Endothelial cell of umbilical vein (primary cell): ENCODE measurements around the gene RSPO1. TPM values are rescaled to one million over a fixed set of nuclear protein-coding genes. Genes with fewer than 3 reads are reported as not detected.

Experiments
- BruUV-seq: library from RNA; stranded (reverse); fragments of 400-500 nt; replicated peaks from 2 replicates; lab custom pipeline; 2021; lab: Mats Ljungman, UMichigan
- CTCF ChIA-PET: fragments of 300-600, 350-600 bp; sonication (Branson Sonifier 250); formaldehyde crosslinking; loops from one replicate; lab custom pipeline; 2021; ENCODE audit warnings: antibody characterized with exemption, inconsistent platforms; lab: Charles Lee
- POLR2A ChIA-PET: fragments of 300-600, 350-600 bp; sonication (Branson Sonifier 250); formaldehyde crosslinking; loops from one replicate; lab custom pipeline; 2021; ENCODE audit warnings: antibody characterized with exemption, inconsistent platforms; lab: Charles Lee
- DNase-seq: peaks from one replicate; pipeline ENCODE4 v3.0.0-alpha.2; 2011; ENCODE audit warnings: low read depth, low spot score
- FAIRE-seq: peaks from 2 replicates; lab custom pipeline; 2011; peaks lifted over from hg19 to GRCh38; lab: Jason Lieb, UNC
- H2AFZ ChIP-seq: 2 replicates; pipeline ENCODE4 v1.6.0; 2012; ENCODE audit warnings: low read depth, low read length, control low read depth, inconsistent platforms
- H3K27ac ChIP-seq: 2 replicates; pipeline ENCODE4 v1.5.1; 2011; ENCODE audit warnings: low read depth, mild to moderate bottlenecking, control low read depth, low read length, moderate library complexity; ENCODE audit not compliant: insufficient read depth
- H3K27me3 ChIP-seq, 2 experiments: 2 replicates each; pipeline versions ENCODE4 v1.6.0 to v1.6.1; 2011; ENCODE audit warnings: low read length in 2 of 2, mixed read lengths in 1 of 2; ENCODE audit not compliant: control insufficient read depth in 2 of 2, insufficient read depth in 2 of 2
- H3K36me3 ChIP-seq, 2 experiments: 2 replicates in 1 of 2; 3 replicates in 1 of 2; pipeline ENCODE4 v1.5.1; 2011; ENCODE audit warnings: low read length in 2 of 2, mild to moderate bottlenecking in 1 of 2, moderate library complexity in 1 of 2; ENCODE audit not compliant: control insufficient read depth in 2 of 2, insufficient read depth in 2 of 2; ENCODE audit errors: extremely low read depth in 1 of 2
- H3K4me1 ChIP-seq: 3 replicates; pipeline ENCODE4 v1.5.1; 2011; ENCODE audit warnings: mild to moderate bottlenecking, low read length; ENCODE audit not compliant: control insufficient read depth, insufficient read depth; ENCODE audit errors: extremely low read depth
- H3K4me2 ChIP-seq: 2 replicates; pipeline ENCODE4 v1.6.1; 2011; ENCODE audit warnings: low read length, control low read depth, mixed read lengths; ENCODE audit not compliant: insufficient read depth
- H3K4me3 ChIP-seq, 3 experiments: fragments of 200-600 bp in 1 of 3; sonication (generic), shearing (Covaris generic) in 1 of 3; replicated peaks in 1 of 3; 2 replicates each; pipeline ENCODE4 v1.5.1; 2011 to 2016; ENCODE audit warnings: control low read depth in 3 of 3, low read length in 3 of 3, mild to moderate bottlenecking in 2 of 3, inconsistent platforms in 1 of 3, low read depth in 1 of 3, moderate library complexity in 1 of 3; ENCODE audit not compliant: insufficient read depth in 1 of 3
- H3K79me2 ChIP-seq: 2 replicates; pipeline ENCODE4 v1.6.0; 2012; ENCODE audit warnings: low read length, inconsistent platforms; ENCODE audit not compliant: control insufficient read depth, insufficient read depth
- H3K9ac ChIP-seq: replicated peaks from 2 replicates; pipeline ENCODE3; 2011; ENCODE audit warnings: low read length, control low read depth; ENCODE audit not compliant: insufficient read depth; ENCODE audit errors: extremely low read depth
- H3K9me1 ChIP-seq: replicated peaks from 3 replicates; pipeline ENCODE4 v1.6.0; 2011; ENCODE audit warnings: mild to moderate bottlenecking, low read length; ENCODE audit not compliant: control insufficient read depth, insufficient read depth; ENCODE audit errors: extremely low read depth
- H3K9me3 ChIP-seq: replicated peaks from 2 replicates; pipeline ENCODE4 v1.5.1; 2012; ENCODE audit warnings: low read length, inconsistent platforms; ENCODE audit not compliant: control insufficient read depth, insufficient read depth
- H4K20me1 ChIP-seq: replicated peaks from 2 replicates; pipeline ENCODE3; 2011; ENCODE audit warnings: mild to moderate bottlenecking, low read length; ENCODE audit not compliant: control insufficient read depth, insufficient read depth; ENCODE audit errors: extremely low read depth
- CTCF ChIP-seq, 2 donors: IDR thresholded peaks; 1 replicate in 1 of 2; 2 replicates in 1 of 2; pipeline ENCODE4 v1.5.1; 2011; ENCODE audit warnings: low read length in 2 of 2, mild to moderate bottlenecking in 2 of 2, moderate library complexity in 2 of 2, control low read depth in 1 of 2, inconsistent platforms in 1 of 2, low read depth in 1 of 2; ENCODE audit not compliant: insufficient read depth in 1 of 2; ENCODE audit errors: extremely low read depth in 1 of 2
- EZH2 ChIP-seq: IDR thresholded peaks from 2 replicates; pipeline ENCODE4 v1.6.1; 2012; ENCODE audit warnings: borderline replicate concordance, low read depth, mild to moderate bottlenecking, moderate library complexity, low read length, inconsistent platforms; ENCODE audit not compliant: severe bottlenecking
- FOS ChIP-seq: IDR thresholded peaks from 2 replicates; pipeline ENCODE4 v1.6.1; 2011; ENCODE audit warnings: mild to moderate bottlenecking, low read length, moderate library complexity, borderline replicate concordance; ENCODE audit not compliant: insufficient read depth
- GATA2 ChIP-seq: IDR thresholded peaks from 2 replicates; pipeline ENCODE4 v1.7.0; 2011; ENCODE audit warnings: low read depth, mild to moderate bottlenecking, moderate library complexity, mixed read lengths, low read length; ENCODE audit not compliant: insufficient read length, insufficient read depth
- JUN ChIP-seq: IDR thresholded peaks from 2 replicates; pipeline ENCODE4 v1.6.1; 2011; ENCODE audit warnings: borderline replicate concordance, low read depth; ENCODE audit not compliant: insufficient read length, insufficient read depth
- MAX ChIP-seq: IDR thresholded peaks from 2 replicates; pipeline ENCODE4 v1.6.1; 2011; ENCODE audit not compliant: insufficient read depth, insufficient read length
- MYC ChIP-seq: IDR thresholded peaks from one replicate; pipeline ENCODE4 v1.6.1; 2011; ENCODE audit warnings: mild to moderate bottlenecking, low read depth, low read length
- POLR2A ChIP-seq: IDR thresholded peaks from 2 replicates; pipeline ENCODE4 v1.6.1; 2012; ENCODE audit warnings: low read depth, mild to moderate bottlenecking, control low read depth, low read length
- POLR2AphosphoS5 ChIP-seq: IDR thresholded peaks from 2 replicates; pipeline ENCODE4 v1.6.1; 2012; ENCODE audit warnings: low read depth, mild to moderate bottlenecking, control low read depth, low read length, moderate library complexity; ENCODE audit not compliant: insufficient read depth
- dilution Hi-C: fragments of 300-500 bp; cut with MboI; formaldehyde crosslinking; loops from one replicate; pipeline ENCODE4 v1.15.0; 2019; ENCODE audit warnings: low sequenced_read_pairs; ENCODE audit not compliant: extremely low pct_ligation_motif_present
- intact Hi-C: fragments of 100-400 bp; cut with micrococcal nuclease; formaldehyde crosslinking; loops from one replicate; pipeline ENCODE4 v1.10.0; 2022
- polyA plus RNA-seq, 4 experiments: library from polyadenylated mRNA; depleted of rRNA in 3 of 4; stranded (reverse) in 3 of 4; unstranded in 1 of 4; fragments of >200 nt; gene quantifications; 2 replicates each; pipeline versions ENCODE4 v1.2.1 to v1.2.3, GENCODE V29; 2011 to 2012; ENCODE audit warnings: missing spikeins in 1 of 4
- total RNA-seq: library from RNA; stranded (reverse); gene quantifications from 2 replicates; pipeline ENCODE4 v1.2.3, GENCODE V29; 2021

RSPO1 gene
- total and polyA plus RNA-seq, 2 donors (not counting 3 experiments of a cell fraction or from before 2014, with no cell fraction given): not detected

- Histone ChIP-seq H3K36me3 (peaks cover 8 to 13% of the 10 kb centered on the region in 2 experiments), H3K9ac (no peak overlapping the region), H3K9me1 (no peaks in the 10 kb centered on the region), H3K27ac (no peak overlapping the region), H2AFZ (no peak overlapping the region), H3K4me3 (no peak overlapping the region), H3K27me3 (no peaks in the 10 kb centered on the region), H3K9me3 (no peaks in the 10 kb centered on the region), H3K79me2 (no peaks in the 10 kb centered on the region), H3K4me1 (no peaks in the 10 kb centered on the region), H3K4me2 (no peak overlapping the region), H4K20me1 (no peaks in the 10 kb centered on the region)
- TSS peak; percentile 4 for BruUV-seq
- intact Hi-C loops (loop anchor here (1.0 kb wide), 5 partner anchors 79 to 227 kb away; partner anchors contain the start of gene MEAF6), dilution Hi-C loops (no loop called here)
- TF ChIP-seq POLR2AphosphoS5 (no peak), EZH2 (no peak), JUN (no peak), CTCF (IDR thresholded peaks at IDR 0.05; ENCODE audit: extremely low read depth in 1 of 2, insufficient read depth in 1 of 2, low read depth in 1 of 2, low read length in 2 of 2) (peak; percentile 73 to 81), POLR2A (no peak), MYC (no peak), MAX (no peak), GATA2 (no peak), FOS (peak; percentile 33)
- peak; percentile 61 for DNase-seq
- POLR2A ChIA-PET: no interaction called here
- CTCF ChIA-PET: interaction anchor here (0.7 to 6.4 kb wide), 23 partner anchors 8 to 1166 kb away, joined by 3 to 69 read pairs (median 4); partner anchors contain the start of genes DNALI1, GNL2 and MEAF6
- peak; percentile 92 for FAIRE-seq
Observed at GRCh38 chr1:37682334-37682987, 47.8 kb upstream of the RSPO1 start.
